ENCODE data around the gene MAPKAP1.
"Not testable (repeated sequence)": the region's sequence is repeated elsewhere in the genome, so short reads cannot be mapped to it uniquely, and the experiment has no call there.

DNA sequence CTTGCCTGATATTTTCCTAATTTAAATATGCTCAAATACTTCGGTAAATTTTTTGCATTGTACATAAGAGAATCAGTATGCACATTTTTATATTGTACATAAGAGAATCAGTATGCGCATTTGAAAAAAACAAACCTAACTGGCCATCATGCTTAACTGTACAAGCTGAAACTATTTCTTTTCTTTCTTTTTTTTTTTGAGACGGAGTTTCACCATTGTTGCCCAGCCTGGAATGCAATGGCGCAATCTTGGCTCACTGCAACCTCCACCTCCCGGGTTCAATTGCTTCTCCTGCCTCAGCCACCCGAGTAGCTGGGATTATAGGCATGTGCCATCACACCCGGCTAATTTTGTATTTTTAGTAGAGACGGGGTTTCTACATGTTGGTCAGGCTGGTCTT, 11.5 kb downstream of the MAPKAP1 start:
- TF ChIP-seq SIN3A (IDR thresholded peaks at IDR 0.05; ENCODE audit: borderline replicate concordance, low read depth, low read length); ZNF12 (CRISPR knock-in tag; IDR thresholded peaks at IDR 0.05); SNRNP70 (IDR thresholded peaks at IDR 0.05; ENCODE audit: low read depth, low read length); ZFP36L2 (CRISPR knock-in tag; IDR thresholded peaks at IDR 0.05); JUND (CRISPR knock-in tag; IDR thresholded peaks at IDR 0.05); TP53 (CRISPR knock-in tag; conservative IDR thresholded peaks at IDR 0.05); NR2C2 (CRISPR knock-in tag; IDR thresholded peaks at IDR 0.05; ENCODE audit: borderline replicate concordance); PCBP2 (optimal IDR thresholded peaks at IDR 0.05; ENCODE audit: low read depth, low read length, poor library complexity, severe bottlenecking): not testable (repeated sequence)
- TF ChIP-seq, protein P1, sequence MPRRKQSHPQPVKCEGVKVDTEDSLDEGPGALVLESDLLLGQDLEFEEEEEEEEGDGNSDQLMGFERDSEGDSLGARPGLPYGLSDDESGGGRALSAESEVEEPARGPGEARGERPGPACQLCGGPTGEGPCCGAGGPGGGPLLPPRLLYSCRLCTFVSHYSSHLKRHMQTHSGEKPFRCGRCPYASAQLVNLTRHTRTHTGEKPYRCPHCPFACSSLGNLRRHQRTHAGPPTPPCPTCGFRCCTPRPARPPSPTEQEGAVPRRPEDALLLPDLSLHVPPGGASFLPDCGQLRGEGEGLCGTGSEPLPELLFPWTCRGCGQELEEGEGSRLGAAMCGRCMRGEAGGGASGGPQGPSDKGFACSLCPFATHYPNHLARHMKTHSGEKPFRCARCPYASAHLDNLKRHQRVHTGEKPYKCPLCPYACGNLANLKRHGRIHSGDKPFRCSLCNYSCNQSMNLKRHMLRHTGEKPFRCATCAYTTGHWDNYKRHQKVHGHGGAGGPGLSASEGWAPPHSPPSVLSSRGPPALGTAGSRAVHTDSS (CRISPR knock-in tag; conservative IDR thresholded peaks at IDR 0.05): not testable (repeated sequence)
- TF ChIP-seq, protein P2, sequence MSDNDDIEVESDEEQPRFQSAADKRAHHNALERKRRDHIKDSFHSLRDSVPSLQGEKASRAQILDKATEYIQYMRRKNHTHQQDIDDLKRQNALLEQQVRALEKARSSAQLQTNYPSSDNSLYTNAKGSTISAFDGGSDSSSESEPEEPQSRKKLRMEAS (IDR thresholded peaks at IDR 0.05): not testable (repeated sequence)
- TF ChIP-seq, protein P3, sequence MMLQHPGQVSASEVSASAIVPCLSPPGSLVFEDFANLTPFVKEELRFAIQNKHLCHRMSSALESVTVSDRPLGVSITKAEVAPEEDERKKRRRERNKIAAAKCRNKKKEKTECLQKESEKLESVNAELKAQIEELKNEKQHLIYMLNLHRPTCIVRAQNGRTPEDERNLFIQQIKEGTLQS (CRISPR knock-in tag; IDR thresholded peaks at IDR 0.05): not testable (repeated sequence)
- TF ChIP-seq, protein P4, sequence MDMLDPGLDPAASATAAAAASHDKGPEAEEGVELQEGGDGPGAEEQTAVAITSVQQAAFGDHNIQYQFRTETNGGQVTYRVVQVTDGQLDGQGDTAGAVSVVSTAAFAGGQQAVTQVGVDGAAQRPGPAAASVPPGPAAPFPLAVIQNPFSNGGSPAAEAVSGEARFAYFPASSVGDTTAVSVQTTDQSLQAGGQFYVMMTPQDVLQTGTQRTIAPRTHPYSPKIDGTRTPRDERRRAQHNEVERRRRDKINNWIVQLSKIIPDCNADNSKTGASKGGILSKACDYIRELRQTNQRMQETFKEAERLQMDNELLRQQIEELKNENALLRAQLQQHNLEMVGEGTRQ (IDR thresholded peaks at IDR 0.05; ENCODE audit: low read depth, low read length): not testable (repeated sequence)
- TF ChIP-seq, protein P4 (CRISPR knock-in tag; IDR thresholded peaks at IDR 0.05; ENCODE audit: borderline replicate concordance): not testable (repeated sequence)

All from HepG2 (cell line).